Mucosa of descending colon (tissue), 3 donors: ENCODE data around the gene HS3ST4. TPM values are rescaled to one million over a fixed set of nuclear protein-coding genes. Genes with fewer than 3 reads are reported as not detected.

Experiments
- ATAC-seq: fragments of 200-7000 bp; cut with Tn5 transposase; one replicate; pipeline ENCODE4 v1.9.1; 2020; ENCODE audit warnings: mild to moderate bottlenecking, moderate library complexity
- DNase-seq, 3 donors: peaks; one replicate each; pipeline ENCODE4 v3.0.0-alpha.2; 2020
- H3K36me3 ChIP-seq: fragments of 200-600 bp; one replicate; pipeline ENCODE4 v1.8.0; 2021; ENCODE audit warnings: low read depth, mild to moderate bottlenecking
- H3K4me1 ChIP-seq: fragments of 200-600 bp; one replicate; pipeline ENCODE4 v1.8.0; 2021; ENCODE audit warnings: low read depth, mild to moderate bottlenecking
- H3K4me3 ChIP-seq: fragments of 200-600 bp; one replicate; pipeline ENCODE4 v1.8.0; 2021; ENCODE audit warnings: mild to moderate bottlenecking
- H3K9me3 ChIP-seq: fragments of 200-600 bp; one replicate; pipeline ENCODE4 v1.8.0; 2021; ENCODE audit warnings: mild to moderate bottlenecking
- intact Hi-C, 2 donors: fragments of 100-400 bp; cut with DNase I in 1 of 2; cut with micrococcal nuclease in 1 of 2; formaldehyde crosslinking; loops; one replicate each; pipeline versions ENCODE4 v1.11.0 to v1.11.1; 2022; cut with DNase I, micrococcal nuclease
- total RNA-seq, 3 donors: library from RNA; stranded (reverse); fragmentation: NEBNext Ultra II Directional in 2 of 3; extraction: Animal tissue kit (Norgen Biotek cat#: 25700) in 2 of 3; gene quantifications; one replicate each; pipeline versions ENCODE4 v1.2.1 to v1.2.4, GENCODE V29; 2021 to 2023
- TF ChIP-seq, protein P1 (sequence below): fragments of 200-600 bp; IDR thresholded peaks from one replicate; pipeline ENCODE4 v1.8.0; 2022; ENCODE audit warnings: antibody characterized with exemption, mild to moderate bottlenecking
- donor health status: DM: no; HTN: no; CAD: no; lungs with moderate emphysema.
- donor health status: DM: no; HTN: no; CAD: no.
- donor health status: DM: no; HTN: yes; CAD: no.

The HS3ST4 gene
- total RNA-seq, 3 donors from 2014 or later, result 0.41 TPM; not detected in 2

DNA sequence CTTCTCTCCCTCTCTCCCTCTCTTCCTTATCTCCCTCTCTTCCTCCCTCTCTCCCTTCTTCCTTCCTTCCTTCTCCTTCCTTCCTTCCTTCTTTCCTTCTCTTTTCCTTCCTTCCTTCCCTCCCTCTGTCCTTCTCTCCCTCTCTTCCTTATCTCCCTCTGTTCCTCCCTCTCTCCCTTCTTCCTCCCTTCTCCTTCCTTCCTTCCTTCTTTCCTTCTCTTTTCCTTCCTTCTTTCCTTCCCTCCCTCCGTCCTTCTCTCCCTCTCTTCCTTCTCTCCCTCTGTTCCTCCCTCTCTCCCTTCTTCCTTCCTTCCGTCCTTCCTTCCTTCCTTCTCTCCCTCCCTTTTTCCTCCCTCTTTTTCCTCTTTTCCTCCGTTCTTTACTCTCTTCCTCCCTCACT is 38.6 kb downstream of the HS3ST4 start:
- no peaks in the 10 kb centered on the region for H3K4me1 ChIP-seq
- H3K4me3 ChIP-seq, result no peak overlapping the region
- H3K36me3 ChIP-seq, result no peaks in the 10 kb centered on the region
- H3K9me3 ChIP-seq, result no peaks in the 10 kb centered on the region
- ATAC-seq (no peak), DNase-seq (no peak)
- intact Hi-C loops, result no loop called here
- TF ChIP-seq, protein P1, sequence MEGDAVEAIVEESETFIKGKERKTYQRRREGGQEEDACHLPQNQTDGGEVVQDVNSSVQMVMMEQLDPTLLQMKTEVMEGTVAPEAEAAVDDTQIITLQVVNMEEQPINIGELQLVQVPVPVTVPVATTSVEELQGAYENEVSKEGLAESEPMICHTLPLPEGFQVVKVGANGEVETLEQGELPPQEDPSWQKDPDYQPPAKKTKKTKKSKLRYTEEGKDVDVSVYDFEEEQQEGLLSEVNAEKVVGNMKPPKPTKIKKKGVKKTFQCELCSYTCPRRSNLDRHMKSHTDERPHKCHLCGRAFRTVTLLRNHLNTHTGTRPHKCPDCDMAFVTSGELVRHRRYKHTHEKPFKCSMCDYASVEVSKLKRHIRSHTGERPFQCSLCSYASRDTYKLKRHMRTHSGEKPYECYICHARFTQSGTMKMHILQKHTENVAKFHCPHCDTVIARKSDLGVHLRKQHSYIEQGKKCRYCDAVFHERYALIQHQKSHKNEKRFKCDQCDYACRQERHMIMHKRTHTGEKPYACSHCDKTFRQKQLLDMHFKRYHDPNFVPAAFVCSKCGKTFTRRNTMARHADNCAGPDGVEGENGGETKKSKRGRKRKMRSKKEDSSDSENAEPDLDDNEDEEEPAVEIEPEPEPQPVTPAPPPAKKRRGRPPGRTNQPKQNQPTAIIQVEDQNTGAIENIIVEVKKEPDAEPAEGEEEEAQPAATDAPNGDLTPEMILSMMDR, result no peak

DNA sequence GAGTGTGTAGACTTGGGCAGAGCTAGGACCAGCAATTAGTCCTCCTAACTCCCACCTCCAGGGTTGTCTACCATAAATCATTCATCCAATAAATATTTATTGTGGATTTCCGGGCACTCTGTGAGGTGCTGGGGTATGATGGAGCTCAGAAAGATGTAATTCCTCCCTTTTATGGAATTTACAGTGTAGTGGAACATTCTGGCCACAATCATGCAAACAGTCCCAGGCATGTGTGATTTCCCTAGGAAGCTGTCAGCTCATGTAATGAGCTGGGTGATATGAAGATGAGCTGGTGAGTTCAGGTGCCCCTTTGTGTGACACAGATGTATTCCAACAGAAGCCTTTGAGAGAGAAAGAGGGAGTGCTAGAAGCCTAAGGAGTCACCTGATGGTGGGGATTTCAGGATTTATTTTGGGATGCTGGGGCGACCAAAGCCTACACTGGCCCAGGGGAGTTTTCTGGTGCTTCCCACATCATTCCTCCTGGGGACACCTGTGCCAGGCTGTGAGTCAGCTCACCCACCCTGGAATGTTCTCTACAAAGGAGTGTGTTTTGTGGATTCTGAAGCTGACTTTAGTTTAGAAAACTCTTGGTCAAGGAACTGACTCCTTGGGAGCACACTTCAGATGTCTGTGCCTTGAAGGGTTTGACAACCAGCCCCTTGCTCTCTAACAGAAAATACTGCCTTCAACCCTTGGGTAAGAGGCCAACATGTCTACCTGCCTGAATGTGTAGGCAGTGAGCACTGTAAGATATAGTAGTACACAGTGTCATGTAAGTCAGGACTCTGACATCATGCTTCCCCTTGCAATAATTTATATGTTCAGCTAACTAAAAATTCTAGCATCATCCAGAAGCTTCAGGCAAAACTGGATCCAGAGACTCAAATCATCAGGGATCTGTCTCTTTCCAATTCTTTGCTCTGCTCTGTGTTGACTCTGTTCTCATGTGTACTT is 42.9 kb downstream of the HS3ST4 start:
- Histone ChIP-seq H3K9me3 (no peaks in the 10 kb centered on the region), H3K4me3 (no peak overlapping the region), H3K36me3 (no peaks in the 10 kb centered on the region), H3K4me1 (no peaks in the 10 kb centered on the region)
- intact Hi-C loops, result no loop called here
- ATAC-seq (no peak), DNase-seq (no peak)
- TF ChIP-seq, protein P1, result no peak

DNA sequence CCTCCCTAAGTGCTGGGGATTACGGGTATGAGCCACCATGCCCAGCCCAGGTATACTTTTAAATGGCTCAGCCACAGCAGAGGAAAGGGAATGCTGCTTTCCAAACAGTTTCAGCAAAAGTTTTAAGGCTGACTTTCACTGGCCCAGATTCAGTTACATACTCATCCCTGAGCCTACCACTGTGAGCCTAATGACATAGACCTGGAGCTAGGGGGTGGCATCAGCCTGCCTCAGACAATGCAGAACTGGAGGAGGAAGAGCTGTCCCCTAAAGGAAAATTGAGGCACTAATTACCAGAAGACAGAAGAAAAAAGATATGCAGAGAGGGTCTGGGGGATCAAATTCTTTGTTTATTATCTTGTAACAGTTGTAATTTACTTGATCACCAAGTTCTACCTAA is 43.9 kb downstream of the HS3ST4 start:
- DNase-seq (no peak), ATAC-seq (no peak)
- H3K4me1 ChIP-seq, result no peaks in the 10 kb centered on the region
- H3K36me3 ChIP-seq, result no peaks in the 10 kb centered on the region
- TF ChIP-seq, protein P1, result no peak
- intact Hi-C loops, result no loop called here
- no peak overlapping the region for H3K4me3 ChIP-seq
- no peaks in the 10 kb centered on the region for H3K9me3 ChIP-seq

DNA sequence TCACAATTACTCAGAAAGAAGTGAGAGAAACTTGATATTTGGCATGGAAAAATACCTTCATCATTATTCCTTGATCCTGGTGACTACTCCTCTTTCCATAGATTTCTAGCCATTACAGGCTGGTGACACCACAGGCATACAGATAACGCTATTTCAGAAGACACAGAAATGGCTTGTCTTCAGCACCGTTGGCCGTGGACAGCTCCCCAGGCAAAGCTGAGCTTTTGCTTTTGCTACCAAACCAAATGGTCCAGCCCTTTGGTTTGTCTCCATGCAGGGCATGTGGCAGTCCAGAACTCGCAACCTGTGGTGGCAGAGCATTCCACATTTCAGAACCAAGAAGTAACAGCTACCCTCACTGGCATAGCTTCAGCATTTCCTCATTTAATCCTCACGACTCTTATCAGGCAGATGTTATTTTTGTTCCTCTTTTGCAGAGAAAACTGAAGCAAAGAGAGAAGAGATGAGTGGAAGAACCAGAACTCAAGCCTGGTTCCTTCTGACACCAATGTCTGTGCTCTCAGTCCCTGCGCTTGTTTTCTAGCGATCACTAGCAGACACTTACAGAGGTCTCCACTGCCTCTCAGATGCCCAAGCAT is 55.5 kb downstream of the HS3ST4 start:
- H3K4me1 ChIP-seq, result no peaks in the 10 kb centered on the region
- no peaks in the 10 kb centered on the region for H3K36me3 ChIP-seq
- TF ChIP-seq, protein P1, result no peak
- H3K4me3 ChIP-seq, result no peak overlapping the region
- intact Hi-C loops, result no loop called here
- no peaks in the 10 kb centered on the region for H3K9me3 ChIP-seq
- ATAC-seq (no peak), DNase-seq (peak in 1 of 3 donors; percentile 2)

DNA sequence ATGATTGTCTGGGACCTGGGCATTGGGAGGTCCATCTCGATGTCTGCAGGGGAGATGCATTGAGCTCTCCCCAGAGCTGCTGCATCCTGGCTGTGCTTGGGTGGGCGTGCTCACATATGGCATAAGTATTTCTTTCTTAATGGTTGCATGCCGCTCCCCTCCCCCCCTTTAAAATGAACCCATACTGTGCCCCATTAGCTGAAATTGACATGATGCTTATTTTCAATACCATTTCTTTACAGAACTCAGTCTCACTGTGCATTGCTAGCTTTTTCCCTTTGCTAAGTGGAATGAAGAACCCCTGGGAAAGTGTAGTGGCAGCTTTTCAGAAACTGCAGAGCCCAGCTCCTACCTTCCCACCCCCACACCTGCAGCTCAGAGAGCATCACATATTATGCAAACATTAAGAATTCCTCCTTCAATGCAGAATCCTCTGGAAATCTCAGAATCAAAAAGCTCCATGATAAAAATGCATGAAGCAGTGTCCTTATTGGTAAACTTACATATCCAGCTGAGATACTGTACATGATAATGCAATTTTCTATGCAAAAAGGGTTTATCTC is 56.4 kb downstream of the HS3ST4 start:
- Histone ChIP-seq H3K36me3 (no peaks in the 10 kb centered on the region), H3K4me1 (no peaks in the 10 kb centered on the region), H3K9me3 (no peaks in the 10 kb centered on the region), H3K4me3 (no peak overlapping the region)
- TF ChIP-seq, protein P1, result no peak
- intact Hi-C loops, result no loop called here
- ATAC-seq (no peak), DNase-seq (no peak)
